IPS-18a (cell line): ENCODE data around the gene MAGEA9.
"Not testable (repeated sequence)": the region's sequence is repeated elsewhere in the genome, so short reads cannot be mapped to it uniquely, and the experiment has no call there.

Experiments
- H3K27ac ChIP-seq: one replicate; pipeline ENCODE4 v1.5.1; 2013; ENCODE audit warnings: low read length
- H3K27me3 ChIP-seq: one replicate; pipeline ENCODE4 v1.6.1; 2013; ENCODE audit warnings: mild to moderate bottlenecking, low read length; ENCODE audit not compliant: control insufficient read depth, insufficient read depth
- H3K36me3 ChIP-seq: one replicate; pipeline ENCODE4 v1.6.1; 2013; ENCODE audit warnings: low read depth, low read length; ENCODE audit not compliant: control insufficient read depth
- H3K4me1 ChIP-seq: one replicate; pipeline ENCODE4 v1.6.1; 2013; ENCODE audit warnings: low read depth, low read length; ENCODE audit not compliant: control insufficient read depth
- H3K4me3 ChIP-seq: one replicate; pipeline ENCODE4 v1.5.1; 2013; ENCODE audit warnings: low read length
- H3K9ac ChIP-seq: one replicate; pipeline ENCODE4 v1.6.1; 2013; ENCODE audit warnings: mild to moderate bottlenecking, low read length, moderate library complexity
- H3K9me3 ChIP-seq: one replicate; pipeline ENCODE4 v1.6.1; 2013; ENCODE audit warnings: low read depth, low read length; ENCODE audit not compliant: control insufficient read depth

MAGEA9 gene

GRCh38 chrX:149781727-149782126 is at the start of gene MAGEA9:
Gene MAGEA9 (plus strand): TSS chrX:149781930. CDS start chrX:149786211, 4,281 bp downstream.
- not testable (repeated sequence) for H3K9me3 ChIP-seq, H3K4me1 ChIP-seq, H3K27ac ChIP-seq, H3K27me3 ChIP-seq, H3K9ac ChIP-seq, H3K36me3 ChIP-seq, H3K4me3 ChIP-seq

GRCh38 chrX:149742269-149742668 is 39.5 kb upstream of the MAGEA9 start:
- not testable (repeated sequence) for H3K27me3 ChIP-seq, H3K4me3 ChIP-seq, H3K9ac ChIP-seq, H3K27ac ChIP-seq, H3K9me3 ChIP-seq, H3K36me3 ChIP-seq, H3K4me1 ChIP-seq

GRCh38 chrX:149746390-149747007 is 35.2 kb upstream of the MAGEA9 start:
- H3K9ac ChIP-seq, H3K4me1 ChIP-seq, H3K27ac ChIP-seq, H3K9me3 ChIP-seq, H3K27me3 ChIP-seq, H3K36me3 ChIP-seq, H3K4me3 ChIP-seq: not testable (repeated sequence)

- peaks cover 10% of the 10 kb centered on the region for H3K9me3 ChIP-seq
- H3K4me3 ChIP-seq = no peak overlapping the region
- H3K27ac ChIP-seq = no peak overlapping the region
- no peaks in the 10 kb centered on the region for H3K4me1 ChIP-seq
- H3K9ac ChIP-seq = no peak overlapping the region
- H3K27me3 ChIP-seq = no peaks in the 10 kb centered on the region
- no peaks in the 10 kb centered on the region for H3K36me3 ChIP-seq
Measured at GRCh38 chrX:149757206-149758067, 24.3 kb upstream of the MAGEA9 start.

- no peaks in the 10 kb centered on the region for H3K27me3 ChIP-seq
Measured at GRCh38 chrX:149758068-149758714, 23.5 kb upstream of the MAGEA9 start.

GRCh38 chrX:149758715-149759078 is 23.0 kb upstream of the MAGEA9 start:
- H3K27me3 ChIP-seq, H3K4me1 ChIP-seq, H3K4me3 ChIP-seq, H3K9me3 ChIP-seq, H3K27ac ChIP-seq, H3K36me3 ChIP-seq, H3K9ac ChIP-seq: not testable (repeated sequence)

More at GRCh38 chrX:149758068-149758714, 23.5 kb upstream of the MAGEA9 start:
- no peaks in the 10 kb centered on the region for H3K4me1 ChIP-seq
- H3K27ac ChIP-seq = no peak overlapping the region
- peaks cover 5% of the 10 kb centered on the region for H3K9me3 ChIP-seq
- H3K9ac ChIP-seq = no peak overlapping the region
- H3K36me3 ChIP-seq = no peaks in the 10 kb centered on the region
- no peak overlapping the region for H3K4me3 ChIP-seq

GRCh38 chrX:149759824-149760223 is 21.9 kb upstream of the MAGEA9 start:
- no peaks in the 10 kb centered on the region for H3K27me3 ChIP-seq
- H3K4me1 ChIP-seq = no peaks in the 10 kb centered on the region
- H3K9ac ChIP-seq = no peak overlapping the region
- H3K9me3 ChIP-seq = peaks cover 5% of the 10 kb centered on the region
- no peak overlapping the region for H3K27ac ChIP-seq
- no peak overlapping the region for H3K4me3 ChIP-seq
- no peaks in the 10 kb centered on the region for H3K36me3 ChIP-seq

GRCh38 chrX:149760965-149761364 is 20.8 kb upstream of the MAGEA9 start:
- no peak overlapping the region for H3K27ac ChIP-seq
- no peak overlapping the region for H3K4me3 ChIP-seq
- no peaks in the 10 kb centered on the region for H3K36me3 ChIP-seq
- no peaks in the 10 kb centered on the region for H3K4me1 ChIP-seq
- no peak overlapping the region for H3K9ac ChIP-seq
- no peaks in the 10 kb centered on the region for H3K27me3 ChIP-seq
- peaks cover 5% of the 10 kb centered on the region for H3K9me3 ChIP-seq

GRCh38 chrX:149761858-149762674 is 19.7 kb upstream of the MAGEA9 start:
- not testable (repeated sequence) for H3K9me3 ChIP-seq, H3K4me3 ChIP-seq, H3K27ac ChIP-seq

GRCh38 chrX:149762696-149763614 is 18.8 kb upstream of the MAGEA9 start:
- H3K36me3 ChIP-seq = no peaks in the 10 kb centered on the region
- H3K27ac ChIP-seq = no peak overlapping the region
- no peaks in the 10 kb centered on the region for H3K27me3 ChIP-seq
- H3K9ac ChIP-seq = no peak overlapping the region
- H3K4me3 ChIP-seq = no peak overlapping the region
- no peaks in the 10 kb centered on the region for H3K4me1 ChIP-seq
- peaks cover 1% of the 10 kb centered on the region for H3K9me3 ChIP-seq

More at GRCh38 chrX:149761858-149762674, 19.7 kb upstream of the MAGEA9 start:
- H3K4me1 ChIP-seq, H3K36me3 ChIP-seq, H3K9ac ChIP-seq, H3K27me3 ChIP-seq: not testable (repeated sequence)
